NCI-H2029 (cell line): ENCODE measurements around the gene CFAP99.
A peak's percentile ranks its signal among the peaks of the same experiment; 100 is the strongest.
"Not testable (repeated sequence)": the region's sequence is repeated elsewhere in the genome, so short reads cannot be mapped to it uniquely, and the experiment has no call there.

Experiments
- DNase-seq: peaks from one replicate; lab custom pipeline; 2025; lab: John Stamatoyannopoulos, UW

CFAP99 gene

GRCh38 chr4:2418650-2419571 lies at the start of gene CFAP99:
Gene CFAP99 (plus strand): TSS chr4:2418955.
- peak; percentile 95 for DNase-seq

GRCh38 chr4:2370597-2371320 lies 48.0 kb upstream of the CFAP99 start:
- DNase-seq = no peak

- DNase-seq = no peak
Observed at GRCh38 chr4:2371765-2372487, 46.8 kb upstream of the CFAP99 start.

GRCh38 chr4:2372488-2373030 lies 46.2 kb upstream of the CFAP99 start:
- no peak for DNase-seq

DNA sequence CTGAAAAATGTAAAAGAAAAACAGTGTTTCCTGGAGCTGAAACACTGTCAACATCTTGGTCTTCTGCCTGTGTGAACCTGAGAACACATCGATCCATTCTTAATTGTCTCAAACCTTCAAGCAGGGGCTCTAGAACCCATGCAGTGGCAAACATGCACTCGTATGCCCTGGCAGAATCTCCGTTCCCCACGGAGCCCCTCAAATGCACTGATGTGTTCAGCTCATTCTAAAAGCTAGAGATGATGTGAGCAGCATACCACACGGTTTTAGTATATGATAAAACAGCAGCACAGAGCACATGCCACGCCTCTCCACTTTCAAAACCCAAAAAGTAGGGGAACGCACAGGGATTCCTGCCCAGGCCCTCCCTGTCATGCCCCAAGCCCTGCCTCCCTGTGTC lies 45.2 kb upstream of the CFAP99 start:
- DNase-seq = no peak

- DNase-seq = no peak
Observed at GRCh38 chr4:2375427-2375826, 43.3 kb upstream of the CFAP99 start.

GRCh38 chr4:2377241-2377640 lies 41.5 kb upstream of the CFAP99 start:
- DNase-seq = no peak

- DNase-seq = no peak
Observed at GRCh38 chr4:2378401-2378800, 40.4 kb upstream of the CFAP99 start.

- no peak for DNase-seq
Observed at GRCh38 chr4:2378898-2379297, 39.9 kb upstream of the CFAP99 start.

DNA sequence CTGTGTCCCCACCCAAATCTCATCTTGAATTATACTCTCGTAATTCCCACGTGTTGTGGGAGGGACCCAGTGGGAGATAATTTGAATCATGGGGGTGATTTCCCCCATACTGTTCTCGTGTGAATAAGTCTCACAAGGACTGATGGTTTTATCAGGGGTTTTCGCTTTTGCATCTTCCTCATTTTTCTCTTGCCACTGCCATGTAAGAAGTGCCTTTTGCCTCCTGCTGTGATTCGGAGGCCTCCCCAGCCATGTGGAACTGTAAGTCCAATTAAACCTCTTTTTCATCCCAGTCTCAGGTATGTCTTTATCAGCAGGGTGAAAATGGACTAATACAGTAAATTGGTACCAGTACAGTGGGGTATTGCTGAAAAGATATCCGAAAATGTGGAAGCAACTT lies 38.2 kb upstream of the CFAP99 start:
- DNase-seq = not testable (repeated sequence)

DNA sequence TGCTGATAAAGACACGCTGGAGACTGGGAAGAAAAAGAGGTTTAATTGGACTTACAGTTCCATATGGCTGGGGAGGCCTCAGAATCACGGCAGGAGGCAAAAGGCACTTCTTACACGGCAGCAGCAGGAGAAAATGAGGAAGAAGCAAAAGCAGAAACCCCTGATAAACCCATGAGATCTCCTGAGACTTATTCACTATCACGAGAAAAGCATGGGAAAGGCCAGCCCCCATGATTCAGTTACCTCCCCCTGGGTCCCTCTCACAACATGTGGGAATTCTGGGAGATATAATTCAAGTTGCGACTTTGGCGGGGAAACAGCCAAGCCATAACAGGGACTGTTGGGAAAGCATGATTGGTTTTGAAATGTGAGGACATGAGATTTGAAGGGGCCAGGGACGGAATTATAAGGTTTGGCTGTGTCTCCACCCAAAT lies 36.0 kb upstream of the CFAP99 start:
- DNase-seq = not testable (repeated sequence)

DNA sequence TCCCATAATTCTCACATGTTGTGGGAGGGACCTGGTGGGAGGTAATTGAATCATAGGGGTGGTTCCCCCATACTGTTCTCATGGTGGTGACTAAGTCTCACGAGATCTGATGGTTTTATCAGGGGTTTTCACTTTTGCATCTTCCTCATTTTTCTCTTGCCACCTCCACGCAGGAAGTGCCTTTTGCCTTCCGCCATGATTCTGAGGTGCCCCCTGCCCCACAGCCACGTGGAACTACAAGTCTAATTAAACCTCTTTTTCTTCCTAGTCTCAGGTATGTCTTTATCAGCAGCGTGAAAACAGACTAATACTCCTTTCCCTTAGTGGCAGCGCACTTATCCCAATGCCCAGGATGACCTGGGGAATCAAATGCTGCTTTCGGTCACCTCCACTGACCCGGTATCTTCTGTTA lies 35.5 kb upstream of the CFAP99 start:
- DNase-seq = not testable (repeated sequence)

DNA sequence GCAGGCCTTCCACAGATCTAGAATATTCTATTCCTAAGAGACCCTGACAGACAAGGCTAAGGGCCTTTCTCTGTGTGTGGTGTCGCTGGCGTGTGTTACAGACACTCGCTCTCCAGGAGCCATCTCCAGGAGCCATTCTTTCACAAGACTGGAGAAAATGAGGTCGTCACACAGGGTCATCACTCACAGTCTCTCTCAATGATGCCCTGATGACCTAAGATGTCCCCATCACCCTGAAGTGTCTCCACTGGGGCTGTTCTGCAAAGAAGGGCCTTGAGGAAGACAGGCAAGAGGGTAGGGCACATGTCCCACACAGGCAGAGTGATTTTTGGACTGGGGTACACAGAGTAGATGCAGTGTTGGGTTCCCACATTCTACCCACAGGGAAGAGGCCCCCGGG lies 35.0 kb upstream of the CFAP99 start:
- no peak for DNase-seq

- no peak for DNase-seq
Observed at GRCh38 chr4:2384245-2384644, 34.5 kb upstream of the CFAP99 start.

- no peak for DNase-seq
Observed at GRCh38 chr4:2385516-2385915, 33.2 kb upstream of the CFAP99 start.

DNA sequence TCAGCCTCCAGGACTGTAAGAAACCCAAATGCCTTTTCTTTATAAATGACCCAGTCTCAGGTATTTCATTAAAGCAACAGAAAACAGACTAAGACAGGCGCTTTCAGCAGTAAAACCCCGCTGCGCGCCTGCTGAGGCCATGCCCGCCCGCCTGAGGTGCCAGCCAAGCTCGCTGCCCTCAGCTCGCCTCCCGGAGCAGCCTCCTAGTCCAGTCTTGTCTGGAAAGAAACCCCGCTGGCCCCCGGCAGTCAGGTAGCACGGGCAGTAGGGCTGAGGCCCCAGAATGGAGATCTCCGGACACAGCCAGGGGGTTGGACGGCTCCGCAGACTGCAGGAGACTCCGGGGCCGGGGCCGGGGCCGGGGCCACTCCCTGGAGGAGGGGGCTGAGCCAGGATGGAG lies 32.0 kb upstream of the CFAP99 start:
- no peak for DNase-seq

GRCh38 chr4:2387218-2387617 lies 31.5 kb upstream of the CFAP99 start:
- DNase-seq = no peak

- DNase-seq = no peak
Observed at GRCh38 chr4:2387829-2388228, 30.9 kb upstream of the CFAP99 start.

- DNase-seq = no peak
Observed at GRCh38 chr4:2388429-2389182, 30.1 kb upstream of the CFAP99 start.

GRCh38 chr4:2389691-2390090 lies 29.1 kb upstream of the CFAP99 start:
- DNase-seq = no peak

GRCh38 chr4:2390146-2390545 lies 28.6 kb upstream of the CFAP99 start:
- DNase-seq = no peak
